HG03159 (cell line): ENCODE measurements around the gene BHMT.
"Not testable (repeated sequence)": the region's sequence is repeated elsewhere in the genome, so short reads cannot be mapped to it uniquely, and the experiment has no call there.

Experiments
- ATAC-seq: cut with Tn5 transposase; IDR thresholded peaks from one replicate; pipeline ENCODE4 v1.9.1; 2021; ENCODE audit warnings: mild to moderate bottlenecking, moderate library complexity; ENCODE audit not compliant: unreplicated experiment

Gene BHMT

GRCh38 chr5:79111960-79112702 is 522 bp downstream of the BHMT start:
- ATAC-seq, result no peak

GRCh38 chr5:79112703-79113058 is 1.1 kb downstream of the BHMT start:
- ATAC-seq, result no peak

DNA sequence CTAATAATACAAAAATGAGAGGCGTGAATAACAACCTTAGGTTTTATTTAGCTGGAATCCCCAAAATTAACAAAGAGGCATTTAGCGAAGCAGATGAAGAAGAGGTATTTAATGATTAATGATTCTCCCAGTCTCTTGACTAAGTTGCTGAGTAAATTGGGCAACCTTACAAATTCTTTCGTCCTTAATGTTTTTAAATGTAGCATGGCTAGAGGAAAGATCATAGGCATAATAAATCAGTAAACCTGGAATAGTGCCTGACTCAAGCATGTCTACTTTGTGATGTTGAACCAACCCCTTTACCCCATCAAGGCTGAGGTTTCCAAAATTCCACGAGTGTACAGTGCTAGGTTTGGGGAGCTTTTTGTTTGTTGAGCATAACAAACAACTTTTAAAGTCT is 7.9 kb downstream of the BHMT start:
- no peak for ATAC-seq

GRCh38 chr5:79120221-79120620 is 8.6 kb downstream of the BHMT start:
- ATAC-seq, result no peak

DNA sequence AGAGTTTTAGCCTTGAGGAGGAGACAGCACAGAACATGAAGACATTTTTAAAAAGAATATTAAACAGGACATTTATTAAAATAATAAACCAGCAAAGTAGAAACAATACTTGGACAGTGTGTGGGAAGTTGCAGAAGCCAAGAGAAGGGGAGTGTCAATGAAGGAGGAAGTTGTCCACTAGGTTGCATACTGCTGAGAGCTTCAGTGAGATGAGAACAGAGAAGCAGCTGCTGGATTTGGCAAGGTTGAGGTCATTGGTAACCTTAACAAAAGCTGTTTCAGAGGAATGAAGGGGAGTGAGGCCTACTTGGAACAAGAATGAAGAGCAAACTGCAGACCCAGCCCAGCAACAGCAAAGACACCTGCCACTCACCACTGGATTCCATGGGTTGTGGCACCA is 11.4 kb downstream of the BHMT start:
- ATAC-seq, result no peak

DNA sequence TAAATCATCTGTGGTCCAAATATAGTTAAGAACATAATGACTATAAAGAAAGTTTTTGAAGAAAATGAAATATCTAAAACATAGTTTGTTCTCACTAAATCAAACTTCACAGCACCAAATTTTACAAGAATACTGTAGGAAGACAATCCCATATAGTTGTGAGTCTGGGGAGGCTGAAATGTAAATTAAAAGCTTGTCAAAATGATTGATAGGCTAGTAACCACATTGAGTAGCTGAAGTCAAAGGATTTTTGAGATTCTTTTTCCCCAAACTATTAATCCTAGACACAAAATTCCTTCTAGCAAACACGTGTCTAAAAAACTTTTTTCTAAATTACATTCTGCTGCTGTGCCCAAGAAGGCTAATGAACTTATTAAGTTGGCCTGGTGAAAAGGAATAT is 13.0 kb downstream of the BHMT start:
- no peak for ATAC-seq

DNA sequence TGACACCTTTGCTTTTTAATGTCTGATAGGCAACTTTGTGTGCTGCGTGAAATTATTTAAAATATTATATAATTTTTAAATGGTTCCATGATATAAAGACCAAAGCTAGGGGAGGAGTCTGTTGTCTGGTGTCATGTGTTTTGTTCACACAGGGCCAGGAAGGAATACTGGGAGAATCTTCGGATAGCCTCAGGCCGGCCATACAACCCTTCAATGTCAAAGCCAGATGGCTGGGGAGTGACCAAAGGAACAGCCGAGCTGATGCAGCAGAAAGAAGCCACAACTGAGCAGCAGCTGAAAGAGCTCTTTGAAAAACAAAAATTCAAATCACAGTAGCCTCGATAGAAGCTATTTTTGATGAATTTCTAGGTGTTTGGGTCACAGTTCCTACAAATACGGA is 19.2 kb downstream of the BHMT start:
- no peak for ATAC-seq

DNA sequence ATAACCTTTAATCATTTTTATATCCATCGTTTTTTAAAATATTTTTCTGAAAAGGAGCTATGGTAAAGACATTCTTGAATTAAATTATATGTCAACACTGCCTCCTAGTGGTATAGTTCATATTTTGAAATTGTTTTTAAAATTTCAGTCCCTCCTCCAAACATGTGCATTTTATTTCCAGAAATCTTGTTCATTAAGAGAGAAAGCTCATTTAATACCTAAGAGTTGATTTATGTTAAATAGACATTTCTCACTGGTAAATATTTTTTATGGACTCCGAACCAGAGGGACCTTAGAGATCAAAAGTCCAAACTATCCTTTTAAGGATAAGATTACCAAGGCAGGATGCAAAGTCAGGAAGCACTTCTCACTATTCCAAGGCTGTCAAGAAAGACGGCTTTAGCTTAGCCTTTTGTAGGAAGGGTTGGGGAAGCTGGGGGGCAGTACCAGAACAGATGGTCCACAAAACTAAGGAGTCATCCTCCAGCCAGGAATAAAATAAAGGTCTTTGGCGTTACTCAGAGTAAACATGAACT is 21.6 kb downstream of the BHMT start:
- ATAC-seq, result no peak

DNA sequence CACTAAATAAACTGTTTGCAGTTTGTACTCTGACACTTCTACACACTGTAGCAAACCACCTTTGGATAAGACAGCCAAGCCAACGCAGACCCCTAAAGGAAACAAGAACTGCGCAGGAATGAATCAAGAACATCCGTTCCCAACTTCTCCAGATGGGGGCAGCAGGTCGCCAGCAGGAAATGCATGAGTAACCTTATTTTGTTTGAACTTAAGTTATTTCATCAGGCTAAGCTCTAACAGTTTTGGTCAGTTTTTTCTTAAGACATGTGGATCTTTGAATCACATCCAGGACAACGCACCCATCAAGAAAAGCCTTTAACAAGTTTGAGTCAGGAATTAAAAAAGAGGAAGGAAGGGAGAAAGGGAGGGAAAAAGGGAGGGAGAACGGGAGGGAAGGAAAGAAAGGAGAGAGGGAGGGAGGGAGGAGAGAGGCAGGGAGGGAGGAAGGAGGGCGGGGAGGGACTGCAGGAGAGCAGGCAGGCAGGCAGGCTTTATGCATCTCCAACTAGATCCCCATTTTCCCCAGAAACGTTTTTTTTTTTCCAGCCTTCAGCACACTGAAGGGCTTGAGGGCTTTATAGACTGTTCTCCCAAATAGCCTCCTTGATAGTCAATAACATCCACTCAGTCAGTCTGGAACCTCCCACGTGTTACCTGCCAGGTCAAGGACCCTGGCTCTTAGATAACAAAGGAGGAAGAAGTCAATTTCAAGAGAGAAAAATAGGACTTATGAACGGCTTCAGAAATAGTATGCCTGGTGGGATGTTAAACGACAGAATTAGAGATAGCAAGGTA is 22.2 kb downstream of the BHMT start:
- ATAC-seq, result no peak

GRCh38 chr5:79135790-79136553 is 24.4 kb downstream of the BHMT start:
- no peak for ATAC-seq

GRCh38 chr5:79136618-79137017 is 25.0 kb downstream of the BHMT start:
- ATAC-seq, result no peak

- ATAC-seq, result no peak
Observed at GRCh38 chr5:79140553-79140952, 28.9 kb downstream of the BHMT start.

DNA sequence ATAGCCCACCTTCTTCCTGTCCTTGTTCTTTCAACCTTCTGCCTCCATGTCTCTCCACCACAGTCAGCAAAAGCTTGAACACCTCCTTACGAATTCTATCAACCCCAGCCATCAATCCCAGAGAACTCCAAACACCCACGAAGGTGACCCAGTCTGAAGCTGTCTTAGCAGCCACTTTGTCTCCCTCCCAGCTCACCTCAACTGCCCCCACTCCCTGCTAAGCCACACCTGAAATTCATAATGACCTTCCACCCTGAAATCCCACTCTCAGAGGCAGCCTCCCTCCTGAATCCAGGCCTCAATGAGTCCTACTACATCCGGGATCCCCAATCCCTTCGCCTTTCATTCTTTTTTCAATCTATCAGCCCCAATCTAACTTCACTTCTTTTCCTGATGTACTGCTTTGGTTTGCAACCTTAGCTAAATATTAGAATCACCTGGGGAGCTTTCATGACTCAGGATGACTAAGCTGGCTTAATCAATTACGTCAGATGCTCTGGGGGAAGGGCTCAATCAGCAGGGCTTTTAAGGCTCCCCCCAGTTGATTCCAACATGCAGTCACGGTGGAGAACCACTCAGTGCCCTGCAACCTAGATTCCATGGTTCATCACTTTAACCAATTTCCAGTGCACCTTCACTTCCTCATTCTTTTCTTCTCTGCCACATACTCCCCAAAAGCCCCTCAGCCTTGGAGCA is 32.2 kb downstream of the BHMT start:
- no peak for ATAC-seq

DNA sequence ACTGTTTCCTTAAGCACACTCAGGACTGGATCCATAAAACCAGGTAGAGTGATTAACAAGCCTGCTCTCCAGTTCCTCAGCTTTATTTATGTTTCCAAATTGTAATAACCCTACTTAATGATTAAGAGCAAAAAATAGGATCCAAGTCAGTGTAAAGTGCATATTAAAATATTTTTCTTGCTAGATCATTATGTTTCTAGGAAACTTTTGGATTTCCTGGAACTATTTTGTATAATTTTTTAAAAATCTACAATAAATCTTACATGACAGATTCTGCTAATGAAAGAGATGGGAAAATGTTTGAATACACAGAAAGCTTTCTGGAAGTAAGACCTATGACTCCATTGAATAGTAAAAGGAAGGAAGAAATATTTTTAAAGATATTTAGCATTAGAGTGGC is 35.5 kb downstream of the BHMT start:
- ATAC-seq, result no peak

GRCh38 chr5:79149433-79149832 is 37.8 kb downstream of the BHMT start:
- no peak for ATAC-seq

GRCh38 chr5:79151942-79152671 is 40.5 kb downstream of the BHMT start:
- no peak for ATAC-seq

DNA sequence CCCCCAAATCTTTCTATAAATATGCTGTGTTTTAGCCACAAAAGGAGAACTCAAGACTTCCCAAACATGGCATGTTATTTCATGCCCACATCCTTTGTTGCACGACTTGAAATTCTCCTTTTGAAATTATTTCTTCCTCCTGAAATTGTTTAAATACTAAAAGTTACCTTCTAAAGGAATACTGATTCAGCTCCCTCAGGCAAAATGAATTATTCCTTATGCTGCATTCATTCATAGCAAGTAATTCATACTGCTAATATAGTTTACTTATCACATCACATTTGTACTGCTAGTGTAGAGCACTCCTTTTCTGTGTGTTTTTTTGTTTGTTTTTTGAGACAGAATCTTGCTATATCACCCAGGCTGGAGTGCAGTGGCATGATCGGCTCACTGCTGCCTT is 45.7 kb downstream of the BHMT start:
- ATAC-seq, result no peak

DNA sequence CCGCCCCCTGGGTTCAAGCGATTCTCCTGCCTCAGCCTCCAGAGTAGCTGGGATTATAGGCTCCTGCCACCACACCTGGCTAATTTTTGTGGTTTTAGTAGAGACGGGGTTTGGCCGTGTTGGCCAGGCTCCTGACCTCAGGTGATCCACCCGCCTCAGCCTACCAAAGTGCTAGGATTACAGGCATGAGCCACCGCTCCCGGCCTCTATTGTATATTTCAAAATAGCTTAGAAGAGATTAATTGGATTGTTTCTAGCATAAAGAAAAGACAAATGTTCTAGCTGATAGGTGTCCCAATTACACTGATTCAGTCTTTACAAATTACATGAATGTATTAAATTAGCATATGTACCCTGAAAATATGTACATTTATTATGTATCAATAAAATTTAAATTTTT is 50.0 kb downstream of the BHMT start:
- ATAC-seq, result not testable (repeated sequence)

DNA sequence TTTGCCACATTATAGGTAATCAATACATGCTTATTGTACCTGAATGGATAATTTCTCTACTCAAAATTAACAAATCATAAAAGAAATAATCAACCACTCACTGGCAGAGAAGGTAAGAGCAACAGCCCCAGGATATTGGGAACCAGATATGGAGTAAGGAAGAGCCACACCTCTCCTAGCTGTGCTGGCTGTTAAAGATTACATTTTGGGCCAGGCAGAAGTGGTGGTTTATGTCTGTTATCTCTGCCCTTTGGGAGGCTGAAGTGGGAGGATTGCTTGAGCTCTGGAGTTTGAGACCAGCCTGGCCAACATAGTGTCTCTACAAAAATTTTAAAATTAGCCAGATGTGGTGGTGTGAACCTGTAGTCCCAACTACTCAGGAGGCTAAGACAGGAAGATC is 56.4 kb downstream of the BHMT start:
- ATAC-seq, result no peak

DNA sequence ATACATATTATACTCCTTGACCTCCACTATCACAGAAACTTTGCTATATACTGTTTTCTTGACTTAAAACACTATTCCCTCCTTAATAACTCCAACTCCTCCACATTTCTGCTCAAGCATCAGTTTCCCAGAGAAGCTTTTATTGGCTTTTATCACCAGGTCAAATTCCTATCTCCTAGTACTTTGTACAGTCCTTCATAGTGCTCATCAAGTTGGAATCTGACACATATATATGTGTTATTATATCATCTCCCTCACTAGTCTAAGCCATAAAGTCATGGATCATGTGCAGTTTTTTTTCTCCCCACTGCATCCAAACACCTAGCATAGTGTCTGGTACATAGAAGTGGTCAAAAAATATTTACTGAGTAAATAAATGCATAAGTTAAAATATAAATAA is 59.1 kb downstream of the BHMT start:
- no peak for ATAC-seq
